DOHH2 (cell line): ENCODE measurements around the gene SRGAP3.

Experiments used
- H3F3A ChIP-seq: fragments of 200-600 bp; sonication (generic), shearing (Covaris generic); 2 replicates; pipeline ENCODE4 v1.6.0; 2016; ENCODE audit warnings: antibody characterized with exemption, mild to moderate bottlenecking; ENCODE audit not compliant: control insufficient read depth, insufficient read depth
- H3K27ac ChIP-seq: fragments of 200-600 bp; sonication (generic); 2 replicates; pipeline ENCODE4 v1.5.1; 2014; ENCODE audit warnings: low read depth, mild to moderate bottlenecking, low read length, moderate library complexity
- H3K27me3 ChIP-seq: fragments of 200-600 bp; sonication (generic); 2 replicates; pipeline ENCODE4 v1.6.1; 2014; ENCODE audit warnings: mild to moderate bottlenecking, low read length, mixed read lengths; ENCODE audit not compliant: control insufficient read depth
- H3K36me3 ChIP-seq: fragments of 200-600 bp; sonication (generic); 2 replicates; pipeline ENCODE4 v1.6.1; 2014; ENCODE audit warnings: mild to moderate bottlenecking, low read length, moderate library complexity, mixed read lengths; ENCODE audit not compliant: control insufficient read depth
- H3K4me1 ChIP-seq: fragments of 200-600 bp; sonication (generic); 2 replicates; pipeline ENCODE4 v1.6.1; 2014; ENCODE audit warnings: mild to moderate bottlenecking, low read length, mixed read lengths; ENCODE audit not compliant: control insufficient read depth
- H3K4me2 ChIP-seq: fragments of 200-600 bp; sonication (generic); 2 replicates; pipeline ENCODE4 v1.6.0; 2014; ENCODE audit warnings: mild to moderate bottlenecking, low read length, moderate library complexity
- H3K4me3 ChIP-seq: fragments of 200-600 bp; sonication (generic); 2 replicates; pipeline ENCODE4 v1.5.1; 2014; ENCODE audit warnings: mild to moderate bottlenecking, low read length, mixed read lengths
- H3K79me2 ChIP-seq: fragments of 200-600 bp; sonication (generic); 2 replicates; pipeline ENCODE4 v1.6.1; 2014; ENCODE audit warnings: mild to moderate bottlenecking, low read length, mixed read lengths; ENCODE audit not compliant: control insufficient read depth
- H3K9me2 ChIP-seq: fragments of 200-600 bp; sonication (generic); replicated peaks from 2 replicates; pipeline ENCODE4 v1.6.1; 2014; ENCODE audit warnings: mild to moderate bottlenecking, low read length, mixed read lengths; ENCODE audit not compliant: control insufficient read depth
- H3K9me3 ChIP-seq: fragments of 200-600 bp; sonication (generic); 2 replicates; pipeline ENCODE4 v1.6.1; 2014; ENCODE audit warnings: antibody characterized with exemption, low read length, mixed read lengths; ENCODE audit not compliant: control insufficient read depth, insufficient read depth
- H4K20me1 ChIP-seq: fragments of 200-600 bp; sonication (generic); 2 replicates; pipeline ENCODE4 v1.6.0; 2014; ENCODE audit warnings: low read depth, mild to moderate bottlenecking, antibody characterized with exemption, low read length, moderate library complexity; ENCODE audit not compliant: control insufficient read depth, insufficient read depth
- CTCF ChIP-seq: fragments of 200-600 bp; sonication (generic); IDR thresholded peaks from one replicate; pipeline ENCODE4 v1.5.1; 2014; ENCODE audit warnings: antibody characterized with exemption, mild to moderate bottlenecking, low read depth, low read length; ENCODE audit not compliant: poor library complexity, severe bottlenecking
- EZH2phosphoT487 ChIP-seq: fragments of 200-600 bp; sonication (generic); IDR thresholded peaks from 2 replicates; pipeline ENCODE4 v1.6.1; 2017; ENCODE audit warnings: borderline replicate concordance, mild to moderate bottlenecking, antibody characterized with exemption, low read length, moderate library complexity, mixed read lengths

The SRGAP3 gene

GRCh38 chr3:9185701-9186100 lies 63.7 kb downstream of the SRGAP3 start:
- Histone ChIP-seq H3K27ac (no peak overlapping the region), H3K4me3 (no peak overlapping the region), H3K4me2 (no peak overlapping the region), H3F3A (no peaks in the 10 kb centered on the region), H3K27me3 (peaks cover 9% of the 10 kb centered on the region), H3K36me3 (no peaks in the 10 kb centered on the region), H3K79me2 (no peaks in the 10 kb centered on the region), H4K20me1 (no peaks in the 10 kb centered on the region), H3K4me1 (no peaks in the 10 kb centered on the region), H3K9me3 (no peaks in the 10 kb centered on the region), H3K9me2 (no peaks in the 10 kb centered on the region)
- no peak for TF ChIP-seq EZH2phosphoT487
- no peak for TF ChIP-seq CTCF

- no peaks in the 10 kb centered on the region for H3K9me3 ChIP-seq
- no peaks in the 10 kb centered on the region for H4K20me1 ChIP-seq
- no peaks in the 10 kb centered on the region for H3F3A ChIP-seq
- TF ChIP-seq EZH2phosphoT487 (no peak), CTCF (no peak)
- H3K4me1 ChIP-seq: peaks cover 5% of the 10 kb centered on the region
- no peaks in the 10 kb centered on the region for H3K79me2 ChIP-seq
- H3K4me2 ChIP-seq: no peak overlapping the region
- H3K27me3 ChIP-seq: peaks cover 9% of the 10 kb centered on the region
- H3K27ac ChIP-seq: no peak overlapping the region
- no peaks in the 10 kb centered on the region for H3K36me3 ChIP-seq
- no peaks in the 10 kb centered on the region for H3K9me2 ChIP-seq
- no peak overlapping the region for H3K4me3 ChIP-seq
Observed at GRCh38 chr3:9185046-9185445, 64.4 kb downstream of the SRGAP3 start.

GRCh38 chr3:9184461-9184835 lies 65.0 kb downstream of the SRGAP3 start:
- Histone ChIP-seq H3K4me1 (peaks cover 8% of the 10 kb centered on the region), H3K36me3 (no peaks in the 10 kb centered on the region), H3K9me2 (no peaks in the 10 kb centered on the region), H3F3A (no peaks in the 10 kb centered on the region), H3K9me3 (no peaks in the 10 kb centered on the region), H3K79me2 (no peaks in the 10 kb centered on the region), H3K27me3 (peaks cover 7% of the 10 kb centered on the region), H3K4me2 (no peak overlapping the region), H3K4me3 (no peak overlapping the region), H3K27ac (no peak overlapping the region), H4K20me1 (no peaks in the 10 kb centered on the region)
- TF ChIP-seq CTCF (no peak), EZH2phosphoT487 (no peak)
